ENCODE measurements around the gene DCLK2. TPM values are rescaled to one million over a fixed set of nuclear protein-coding genes. Genes with fewer than 3 reads are reported as not detected.

The DCLK2 gene
- total RNA-seq, 2 donors from 2014 or later = 3.1 to 3.9 TPM

DNA sequence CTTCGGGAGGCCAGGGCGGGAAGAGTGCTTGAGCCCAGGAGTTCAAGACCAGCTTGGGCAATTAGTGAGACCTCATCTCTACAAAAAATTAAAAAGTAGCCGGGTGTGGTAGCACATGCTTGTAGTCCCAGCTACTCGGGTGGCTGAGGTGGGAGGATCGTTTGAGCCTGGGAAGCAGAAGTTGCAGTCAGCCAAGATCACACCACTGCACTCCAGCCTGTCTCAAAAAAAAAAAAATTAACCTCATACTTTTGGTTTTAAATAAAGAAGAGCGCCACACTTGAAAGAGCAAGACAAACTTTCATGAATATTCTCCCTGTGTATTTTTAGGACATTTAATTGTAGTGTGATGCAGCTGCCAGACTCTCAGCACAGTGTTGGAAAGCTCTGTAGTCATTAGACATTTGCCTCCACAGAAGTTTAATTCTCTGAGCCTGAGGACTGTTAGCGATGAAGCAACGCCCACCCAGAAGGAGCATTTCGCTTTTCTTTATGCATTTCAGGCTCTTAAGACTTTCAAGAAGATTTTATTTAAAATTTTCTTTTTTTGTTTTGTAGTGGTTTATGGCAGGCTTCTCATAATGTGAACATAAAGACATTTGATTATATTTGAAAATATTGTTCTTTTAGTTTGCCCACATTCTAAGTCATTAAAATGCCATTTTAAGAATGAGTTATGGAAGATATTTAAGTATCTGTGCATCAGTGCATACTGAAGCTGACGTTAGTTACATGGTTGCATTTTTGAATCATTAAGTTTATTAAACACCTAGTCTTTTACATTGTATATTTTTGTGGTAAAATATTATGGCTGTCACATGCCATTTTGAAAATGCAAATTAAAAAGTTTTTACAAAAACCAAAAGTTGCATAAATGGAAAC, 45.8 kb downstream of the DCLK2 start:
- TF ChIP-seq, protein P1, sequence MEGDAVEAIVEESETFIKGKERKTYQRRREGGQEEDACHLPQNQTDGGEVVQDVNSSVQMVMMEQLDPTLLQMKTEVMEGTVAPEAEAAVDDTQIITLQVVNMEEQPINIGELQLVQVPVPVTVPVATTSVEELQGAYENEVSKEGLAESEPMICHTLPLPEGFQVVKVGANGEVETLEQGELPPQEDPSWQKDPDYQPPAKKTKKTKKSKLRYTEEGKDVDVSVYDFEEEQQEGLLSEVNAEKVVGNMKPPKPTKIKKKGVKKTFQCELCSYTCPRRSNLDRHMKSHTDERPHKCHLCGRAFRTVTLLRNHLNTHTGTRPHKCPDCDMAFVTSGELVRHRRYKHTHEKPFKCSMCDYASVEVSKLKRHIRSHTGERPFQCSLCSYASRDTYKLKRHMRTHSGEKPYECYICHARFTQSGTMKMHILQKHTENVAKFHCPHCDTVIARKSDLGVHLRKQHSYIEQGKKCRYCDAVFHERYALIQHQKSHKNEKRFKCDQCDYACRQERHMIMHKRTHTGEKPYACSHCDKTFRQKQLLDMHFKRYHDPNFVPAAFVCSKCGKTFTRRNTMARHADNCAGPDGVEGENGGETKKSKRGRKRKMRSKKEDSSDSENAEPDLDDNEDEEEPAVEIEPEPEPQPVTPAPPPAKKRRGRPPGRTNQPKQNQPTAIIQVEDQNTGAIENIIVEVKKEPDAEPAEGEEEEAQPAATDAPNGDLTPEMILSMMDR (IDR thresholded peaks at IDR 0.05) = no peak
- Histone ChIP-seq H3K9ac (ENCODE audit: low read depth in 2 of 2, low read length in 2 of 2) (no peak overlapping the region), H3K4me1 (no peaks in the 10 kb centered on the region)

DNA sequence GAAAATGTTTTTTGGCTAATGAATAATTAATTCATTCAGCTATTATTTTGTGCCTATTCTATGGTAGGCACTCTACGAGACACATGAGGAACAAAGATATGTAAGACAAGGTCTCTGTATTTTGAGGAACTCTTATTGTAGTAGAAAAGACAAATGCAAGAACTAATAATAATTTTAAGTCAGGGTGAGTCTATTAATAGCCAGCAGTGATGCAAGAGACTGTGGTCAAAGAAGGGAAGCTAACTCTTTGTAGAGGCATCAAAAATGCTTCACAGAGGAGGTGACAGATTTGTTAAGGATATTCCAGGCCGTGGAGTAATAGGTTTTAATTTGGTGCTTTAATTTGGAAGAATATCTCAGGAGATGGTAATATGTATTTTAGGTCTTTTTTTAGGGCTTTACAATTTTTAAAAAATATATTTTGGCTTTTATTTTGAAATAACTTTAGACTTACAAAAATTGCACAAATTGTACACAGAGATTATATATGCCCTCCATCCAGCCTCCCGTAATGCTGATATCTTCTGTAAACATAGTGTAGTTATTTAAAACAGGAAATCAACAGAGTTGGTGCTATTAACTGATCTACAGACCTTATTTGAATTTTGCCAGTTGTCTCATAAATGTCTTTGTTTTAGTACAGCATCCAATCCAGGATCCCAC, 48.1 kb downstream of the DCLK2 start:
- Histone ChIP-seq H3K27me3 (no peaks in the 10 kb centered on the region), H3K9me3 (no peaks in the 10 kb centered on the region), H3K36me3 (no peaks in the 10 kb centered on the region), H3K9ac (ENCODE audit: low read depth in 2 of 2, low read length in 2 of 2) (no peak overlapping the region), H3K27ac (no peak overlapping the region), H3K4me1 (no peaks in the 10 kb centered on the region), H3K4me3 (no peak overlapping the region)
- intact Hi-C loops (cut with DNase I) = no loop called here
- TF ChIP-seq, protein P1 (IDR thresholded peaks at IDR 0.05) = no peak
- no peak for DNase-seq

More for the DNA sequence above, 45.8 kb downstream of the DCLK2 start:
- Histone ChIP-seq H3K9me3 (no peaks in the 10 kb centered on the region), H3K36me3 (no peaks in the 10 kb centered on the region), H3K27me3 (no peaks in the 10 kb centered on the region), H3K27ac (no peak overlapping the region), H3K4me3 (no peak overlapping the region)
- intact Hi-C loops (cut with DNase I) = no loop called here
- DNase-seq = no peak

DNA sequence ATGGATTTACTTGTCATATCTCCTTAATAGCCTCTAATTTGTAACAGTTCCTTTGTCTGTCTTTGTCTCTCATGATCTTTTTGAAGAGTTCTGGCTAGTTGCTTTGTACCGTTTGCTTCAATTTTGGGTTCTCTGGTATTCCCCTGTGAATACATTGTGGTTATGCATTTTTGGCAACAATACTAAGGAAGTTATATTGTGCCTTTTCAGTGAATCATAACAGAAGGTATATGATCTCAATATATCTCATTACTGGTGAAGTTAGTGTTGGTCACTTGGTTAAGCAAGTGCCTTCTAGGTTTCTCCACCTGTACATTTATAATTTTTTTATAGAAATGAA, 48.6 kb downstream of the DCLK2 start:
- no peaks in the 10 kb centered on the region for H3K27me3 ChIP-seq
- H3K27ac ChIP-seq = no peak overlapping the region
- DNase-seq = no peak
- TF ChIP-seq, protein P1 (IDR thresholded peaks at IDR 0.05) = no peak
- H3K9me3 ChIP-seq = no peaks in the 10 kb centered on the region
- intact Hi-C loops (cut with DNase I) = no loop called here
- H3K36me3 ChIP-seq = no peaks in the 10 kb centered on the region
- no peak overlapping the region for H3K4me3 ChIP-seq
- no peaks in the 10 kb centered on the region for H3K4me1 ChIP-seq
- H3K9ac ChIP-seq (ENCODE audit: low read depth in 2 of 2, low read length in 2 of 2) = no peak overlapping the region

DNA sequence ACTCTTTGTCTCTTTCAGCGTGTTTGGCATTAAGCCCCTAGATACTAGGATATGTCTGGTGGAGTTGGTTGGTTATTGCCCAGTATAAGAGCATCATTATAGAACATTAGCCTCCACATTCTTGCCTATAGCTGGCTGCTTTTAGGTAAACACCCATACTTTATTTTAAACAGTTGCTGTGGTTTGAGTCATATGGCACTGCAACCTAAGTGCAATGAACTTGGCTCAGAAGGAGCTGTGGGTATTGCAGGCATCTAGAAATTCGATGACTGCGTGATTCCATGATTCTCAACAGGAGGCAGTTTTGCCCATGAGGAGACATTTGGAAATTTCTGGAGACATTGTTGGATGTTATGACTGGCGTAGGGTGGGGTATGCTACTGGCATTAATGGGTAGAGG, 49.5 kb downstream of the DCLK2 start:
- DNase-seq = no peak
- intact Hi-C loops (cut with DNase I) = no loop called here

DNA sequence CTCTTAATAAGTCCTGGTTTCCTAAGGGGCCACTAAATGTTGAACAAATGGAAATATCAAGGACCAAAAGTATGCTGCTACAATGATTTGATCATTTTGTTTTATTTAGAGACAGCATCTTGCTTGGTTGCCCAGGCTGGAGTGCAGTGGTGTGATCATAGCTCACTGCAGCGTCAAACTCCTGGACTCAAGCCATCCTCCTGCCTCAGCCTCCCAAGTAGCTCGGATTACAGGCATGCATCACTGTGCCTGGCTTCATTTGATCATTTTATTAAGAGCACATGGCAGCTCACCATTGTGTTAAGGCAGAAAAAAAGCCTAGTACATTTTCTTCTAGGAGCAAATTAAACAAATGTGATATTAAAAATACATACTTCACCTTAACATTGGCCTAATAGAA, 52.7 kb downstream of the DCLK2 start:
- H3K4me1 ChIP-seq = no peaks in the 10 kb centered on the region
- H3K27me3 ChIP-seq = no peaks in the 10 kb centered on the region
- H3K27ac ChIP-seq = no peak overlapping the region
- intact Hi-C loops (cut with DNase I) = no loop called here
- no peak overlapping the region for H3K4me3 ChIP-seq
- H3K9ac ChIP-seq (ENCODE audit: low read depth in 2 of 2, low read length in 2 of 2) = no peak overlapping the region
- no peaks in the 10 kb centered on the region for H3K36me3 ChIP-seq
- no peak for DNase-seq
- no peaks in the 10 kb centered on the region for H3K9me3 ChIP-seq
- TF ChIP-seq, protein P1 (IDR thresholded peaks at IDR 0.05) = no peak

More for the DNA sequence above, 49.5 kb downstream of the DCLK2 start:
- no peaks in the 10 kb centered on the region for H3K27me3 ChIP-seq
- H3K36me3 ChIP-seq = no peaks in the 10 kb centered on the region
- no peak overlapping the region for H3K27ac ChIP-seq
- TF ChIP-seq, protein P1 (IDR thresholded peaks at IDR 0.05) = no peak
- H3K9me3 ChIP-seq = no peaks in the 10 kb centered on the region
- no peak overlapping the region for H3K9ac ChIP-seq (ENCODE audit: low read depth in 2 of 2, low read length in 2 of 2)
- H3K4me3 ChIP-seq = no peak overlapping the region
- no peaks in the 10 kb centered on the region for H3K4me1 ChIP-seq

Data from colonic mucosa (tissue), 4 donors.